ENCODE data around the gene CACNA2D2.
A peak's percentile ranks its signal among the peaks of the same experiment; 100 is the strongest.

CACNA2D2 gene

GRCh38 chr3:50358911-50359759 is 144.3 kb downstream of the CACNA2D2 start, which contains the start of gene TMEM115 (continued):
- TF ChIP-seq ZBTB26 (tag by site-specific recombination; optimal IDR thresholded peaks at IDR 0.05): peak; percentile 83
- TF ChIP-seq GFI1B (tag by site-specific recombination; IDR thresholded peaks at IDR 0.05): no peak
- TF ChIP-seq ZNF76 (tag by site-specific recombination; IDR thresholded peaks at IDR 0.05; ENCODE audit: borderline replicate concordance, low read depth): peak; percentile 99
- no peak for TF ChIP-seq ZNF114 (tag by site-specific recombination; IDR thresholded peaks at IDR 0.05)
- TF ChIP-seq ZNF830 (tag by site-specific recombination; IDR thresholded peaks at IDR 0.05; ENCODE audit: low read depth): no peak
- TF ChIP-seq ZNF202 (tag by site-specific recombination; IDR thresholded peaks at IDR 0.05; ENCODE audit: borderline replicate concordance): no peak
- peak; percentile 75 for TF ChIP-seq PATZ1 (tag by site-specific recombination; IDR thresholded peaks at IDR 0.05)
- no peak for TF ChIP-seq ZNF626 (tag by site-specific recombination; IDR thresholded peaks at IDR 0.05)
- TF ChIP-seq TSHZ1 (tag by site-specific recombination; IDR thresholded peaks at IDR 0.05; ENCODE audit: borderline replicate concordance): no peak
- TF ChIP-seq KLF7 (tag by site-specific recombination; IDR thresholded peaks at IDR 0.05; ENCODE audit: borderline replicate concordance): peak; percentile 37; the same call in 1 of the 2 replicates
- TF ChIP-seq ATF2 (tag by site-specific recombination; IDR thresholded peaks at IDR 0.05; ENCODE audit: low read depth): no peak
- TF ChIP-seq OVOL3 (tag by site-specific recombination; IDR thresholded peaks at IDR 0.05): 0 out of 2 replicates have a peak, but pooled peaks have one; percentile 25
- TF ChIP-seq OSR2 (tag by site-specific recombination; IDR thresholded peaks at IDR 0.05): no peak
- TF ChIP-seq ZNF600 (tag by site-specific recombination; IDR thresholded peaks at IDR 0.05): peak; percentile 36; the same call in 1 of the 2 replicates
- no peak for TF ChIP-seq ZFP3 (tag by site-specific recombination; IDR thresholded peaks at IDR 0.05; ENCODE audit: low read depth)
- no peak for TF ChIP-seq HOXA7 (CRISPR knock-in tag; IDR thresholded peaks at IDR 0.05; ENCODE audit: borderline replicate concordance)
- no peak for TF ChIP-seq ZNF571 (tag by site-specific recombination; IDR thresholded peaks at IDR 0.05)
- no peak for TF ChIP-seq SETDB1 (IDR thresholded peaks at IDR 0.05; ENCODE audit: insufficient read length, low read length)
- no peak for TF ChIP-seq ZNF239 (tag by site-specific recombination; IDR thresholded peaks at IDR 0.05)
- TF ChIP-seq ZNF549 (tag by site-specific recombination; IDR thresholded peaks at IDR 0.05): no peak
- no peak for TF ChIP-seq ZNF768 (tag by site-specific recombination; IDR thresholded peaks at IDR 0.05)
- TF ChIP-seq ZNF488 (tag by site-specific recombination; IDR thresholded peaks at IDR 0.05): no peak
- TF ChIP-seq EGR2 (tag by site-specific recombination; IDR thresholded peaks at IDR 0.05; ENCODE audit: low read depth): peak; percentile 15; the same call in 1 of the 2 replicates
- TF ChIP-seq ZNF777 (tag by site-specific recombination; IDR thresholded peaks at IDR 0.05; ENCODE audit: borderline replicate concordance): 0 out of 2 replicates have a peak, but pooled peaks have one; percentile 26
- no peak for TF ChIP-seq ZNF169 (tag by site-specific recombination; IDR thresholded peaks at IDR 0.05)
- TF ChIP-seq ZNF266 (tag by site-specific recombination; IDR thresholded peaks at IDR 0.05; ENCODE audit: low read depth): no peak
- TF ChIP-seq ZSCAN18 (tag by site-specific recombination; IDR thresholded peaks at IDR 0.05): no peak
- TF ChIP-seq TCF7L2 (IDR thresholded peaks at IDR 0.05; ENCODE audit: borderline replicate concordance, low read depth, low read length): no peak
- TF ChIP-seq ZNF133 (tag by site-specific recombination; IDR thresholded peaks at IDR 0.05): no peak

Measured in HEK293 (cell line).